Hair follicle dermal papilla cell (primary cell): ENCODE measurements around the gene CSNK2A3. TPM values are rescaled to one million over a fixed set of nuclear protein-coding genes. Genes with fewer than 3 reads are reported as not detected.

Experiments used
- total RNA-seq: library from RNA; depleted of rRNA; stranded (reverse); fragments of >200 nt; gene quantifications from 2 replicates; pipeline ENCODE4 v1.2.3, GENCODE V29; 2012

The CSNK2A3 gene
- 1.9 and 2.4 TPM in 2 replicates for total RNA-seq

DNA sequence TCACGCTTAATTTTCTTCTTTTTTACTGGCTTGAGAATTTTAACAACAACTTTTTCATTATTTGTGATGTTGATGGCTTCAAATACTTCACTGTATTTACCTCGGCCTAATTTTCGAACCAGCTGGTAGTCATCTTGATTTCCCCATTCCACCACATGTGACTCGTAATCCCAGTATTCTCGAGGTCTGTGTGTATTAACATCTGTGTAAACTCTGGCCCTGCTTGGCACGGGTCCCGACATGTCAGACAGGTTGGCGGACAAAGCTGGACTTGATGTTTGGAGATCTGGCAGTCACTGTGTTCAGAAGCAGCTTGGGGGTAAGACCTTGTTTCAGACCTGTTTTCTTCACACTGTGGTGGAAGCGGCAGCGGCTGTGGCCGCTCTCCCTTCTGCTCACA lies at the start of gene CSNK2A3:
Gene CSNK2A3 (minus strand): TSS at position 373 of the 400 bp plus-strand sequence. CDS start 131 bp downstream, at position 242.

